Cerebellar nuclear complex (tissue), 1 donor: Measurements from ENCODE around the gene FLG2.

Source experiments
- DNase-seq, 2 experiments: peaks; one replicate each; lab custom pipeline; 2025; lab: John Stamatoyannopoulos, UW

FLG2 gene

GRCh38 chr1:152359906-152360305, at the start of gene FLG2:
TSS of gene FLG2 (minus strand) at chr1:152360006. CDS start at chr1:152358884, 1,122 bp downstream.
- DNase-seq: no peak

GRCh38 chr1:152408664-152409063, 48.9 kb upstream of the FLG2 start:
- DNase-seq: no peak

- no peak for DNase-seq
Observed at GRCh38 chr1:152398812-152399698, 39.2 kb upstream of the FLG2 start.

GRCh38 chr1:152397474-152397873, 37.7 kb upstream of the FLG2 start:
- no peak for DNase-seq

- no peak for DNase-seq
Observed at GRCh38 chr1:152394151-152394550, 34.3 kb upstream of the FLG2 start.

GRCh38 chr1:152392909-152393308, 33.1 kb upstream of the FLG2 start:
- DNase-seq: no peak

GRCh38 chr1:152388889-152389288, 29.1 kb upstream of the FLG2 start:
- DNase-seq: no peak

GRCh38 chr1:152386940-152387339, 27.1 kb upstream of the FLG2 start:
- DNase-seq: no peak

GRCh38 chr1:152380932-152381331, 21.1 kb upstream of the FLG2 start:
- no peak for DNase-seq

- DNase-seq: no peak
Observed at GRCh38 chr1:152374451-152374850, 14.6 kb upstream of the FLG2 start.

GRCh38 chr1:152372672-152373071, 12.9 kb upstream of the FLG2 start:
- DNase-seq: no peak

GRCh38 chr1:152367436-152367835, 7.6 kb upstream of the FLG2 start:
- DNase-seq: no peak

- no peak for DNase-seq
Observed at GRCh38 chr1:152356736-152357135, 3.1 kb downstream of the FLG2 start.

- DNase-seq: no peak
Observed at GRCh38 chr1:152349611-152350010, 10.2 kb downstream of the FLG2 start.

- DNase-seq: no peak
Observed at GRCh38 chr1:152348447-152348846, 11.4 kb downstream of the FLG2 start.

GRCh38 chr1:152347116-152347728, 12.6 kb downstream of the FLG2 start:
- no peak for DNase-seq

GRCh38 chr1:152344438-152344837, 15.4 kb downstream of the FLG2 start:
- DNase-seq: no peak

GRCh38 chr1:152343006-152343405, 16.8 kb downstream of the FLG2 start:
- no peak for DNase-seq

- DNase-seq: no peak
Observed at GRCh38 chr1:152335399-152335798, 24.4 kb downstream of the FLG2 start.

GRCh38 chr1:152328801-152329391, 30.9 kb downstream of the FLG2 start:
- DNase-seq: no peak

- no peak for DNase-seq
Observed at GRCh38 chr1:152325111-152325510, 34.7 kb downstream of the FLG2 start, which contains the start of gene FLG. TSS of gene FLG (minus strand) at chr1:152325239. CDS start at chr1:152315456, 9,783 bp downstream.

- no peak for DNase-seq
Observed at GRCh38 chr1:152313970-152314369, 45.8 kb downstream of the FLG2 start.

GRCh38 chr1:152313319-152313801, 46.4 kb downstream of the FLG2 start:
- no peak for DNase-seq
